ENCODE measurements around the gene RAB3A. TPM values are rescaled to one million over a fixed set of nuclear protein-coding genes. Genes with fewer than 3 reads are reported as not detected.

Gene RAB3A
- total RNA-seq, 2 donors from 2014 or later = 1.8 to 1.9 TPM

DNA sequence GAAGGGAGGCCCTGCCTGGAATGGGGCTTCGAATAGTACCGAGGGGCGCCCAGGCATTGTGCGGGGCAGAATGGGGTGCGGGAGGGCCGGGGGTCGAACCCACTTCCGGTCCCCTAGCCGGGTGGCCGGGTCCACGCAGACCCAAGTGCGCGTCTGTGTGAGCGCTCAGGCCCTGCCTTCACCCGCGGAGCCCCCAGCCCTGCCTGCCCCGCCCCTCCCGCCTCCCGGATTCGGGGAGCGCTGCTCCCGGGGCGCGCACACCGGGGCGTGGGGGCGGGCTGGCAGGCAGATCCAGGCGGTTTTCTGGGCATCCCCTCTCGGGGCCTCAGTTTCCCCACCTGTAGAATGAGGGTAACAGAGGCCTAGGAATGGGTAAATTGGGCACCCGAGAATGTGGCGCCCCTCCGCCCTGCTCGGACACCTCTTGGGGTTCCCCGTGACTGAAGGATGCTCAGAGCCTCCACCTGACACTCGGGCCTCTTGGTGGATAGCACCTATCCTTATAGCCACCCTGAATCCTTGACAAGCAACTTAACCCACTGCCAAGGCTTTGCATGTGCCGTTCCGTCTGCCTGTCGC lies 50.2 kb downstream of the RAB3A start:
- peaks cover 0 to 1% of the 10 kb centered on the region in 2 donors for H3K36me3 Mint-ChIP-seq (ENCODE audit: insufficient read depth in 2 of 2)
- H3K4me3 Mint-ChIP-seq = peak overlapping the region; percentile 81 to 90
- H3K27ac Mint-ChIP-seq = peak overlapping the region; percentile 40
- no peak for ATAC-seq (replicated peaks in 1 of 2)
- peak; percentile 41 for DNase-seq
- no peaks in the 10 kb centered on the region for H3K9me3 Mint-ChIP-seq
- no peaks in the 10 kb centered on the region for H3K27me3 Mint-ChIP-seq (ENCODE audit: low read depth)
- peaks cover 31% of the 10 kb centered on the region for H3K4me1 Mint-ChIP-seq (ENCODE audit: low read depth)

DNA sequence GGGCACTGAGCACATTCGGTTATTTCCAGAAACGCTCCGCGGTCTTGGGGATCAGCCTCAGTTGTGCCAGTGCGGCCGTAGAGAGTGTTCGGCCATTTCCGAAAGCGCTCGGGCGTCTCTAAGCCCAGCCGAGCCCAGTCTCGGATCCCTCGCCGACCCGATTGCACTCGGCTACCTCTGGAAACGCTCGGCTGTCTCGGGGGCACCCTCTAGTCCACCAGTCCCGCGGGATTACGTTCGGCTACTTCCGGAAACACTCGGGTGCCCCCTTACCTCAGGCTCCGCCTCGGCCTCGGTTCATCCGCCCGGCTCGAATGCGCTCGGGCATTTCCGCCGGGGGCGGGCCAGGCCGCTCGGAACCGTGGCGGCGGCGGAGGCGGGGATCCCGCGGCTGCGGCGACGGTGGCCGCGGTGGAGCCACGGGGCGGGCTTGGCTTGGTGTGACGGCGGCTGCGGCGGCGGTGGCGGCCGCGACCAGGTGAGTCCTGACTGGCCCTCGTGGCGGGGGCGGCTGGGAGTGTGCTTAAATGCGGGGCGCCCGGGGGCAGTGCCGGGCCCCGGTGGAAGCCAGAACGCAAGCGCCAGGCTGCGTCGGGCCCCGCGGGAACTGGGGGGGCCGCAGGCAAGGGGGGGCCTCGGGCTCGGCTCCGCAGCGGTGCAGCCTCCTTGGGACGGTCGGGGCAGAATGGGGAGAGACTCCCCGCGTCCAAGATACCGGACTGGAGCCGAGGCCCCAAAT lies 50.9 kb downstream of the RAB3A start, which contains the start of gene PIK3R2:
Gene PIK3R2 (plus strand): TSS at position 347 of the 739 bp plus-strand sequence. CDS start 2,717 bp downstream, outside the sequence.
- no peaks in the 10 kb centered on the region for H3K9me3 Mint-ChIP-seq
- no peaks in the 10 kb centered on the region for H3K27me3 Mint-ChIP-seq (ENCODE audit: low read depth)
- H3K4me1 Mint-ChIP-seq (ENCODE audit: low read depth) = peaks cover 31% of the 10 kb centered on the region
- DNase-seq (peak; percentile 100), ATAC-seq (replicated peaks in 1 of 2) (peak; percentile 90 to 91)
- H3K36me3 Mint-ChIP-seq (ENCODE audit: insufficient read depth in 2 of 2) = peaks cover 0 to 1% of the 10 kb centered on the region in 2 donors
- peak within 1 kb of the TSS; percentile 81 to 90 for H3K4me3 Mint-ChIP-seq
- peak within 1 kb of the TSS; percentile 64 for H3K27ac Mint-ChIP-seq

DNA sequence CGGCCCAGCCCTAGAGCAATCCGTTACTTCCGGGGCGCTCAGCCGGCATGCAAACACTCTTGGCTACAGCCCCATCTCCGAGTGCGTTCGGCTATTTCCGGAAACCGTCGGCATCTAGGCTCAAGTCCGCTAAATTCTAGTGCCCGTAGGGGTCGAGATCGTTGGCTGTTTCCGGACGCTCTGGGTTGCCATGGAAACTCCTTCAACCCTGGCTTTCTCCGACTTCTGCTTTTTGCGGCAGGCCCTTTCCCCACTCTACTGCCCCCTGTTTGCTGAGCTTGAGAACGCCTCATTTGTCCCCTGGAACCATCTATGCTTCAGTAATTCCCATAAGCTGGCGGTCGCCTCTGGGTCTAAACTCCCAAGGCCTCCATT lies 51.4 kb downstream of the RAB3A start:
- no peaks in the 10 kb centered on the region for H3K9me3 Mint-ChIP-seq
- H3K27me3 Mint-ChIP-seq (ENCODE audit: low read depth) = no peaks in the 10 kb centered on the region
- peak overlapping the region; percentile 64 for H3K27ac Mint-ChIP-seq
- ATAC-seq (replicated peaks in 1 of 2) = peak; percentile 75
- peak; percentile 98 to 99 for DNase-seq
- peaks cover 31% of the 10 kb centered on the region for H3K4me1 Mint-ChIP-seq (ENCODE audit: low read depth)
- peak overlapping the region; percentile 73 to 79 for H3K4me3 Mint-ChIP-seq
- peaks cover 0 to 1% of the 10 kb centered on the region in 2 donors for H3K36me3 Mint-ChIP-seq (ENCODE audit: insufficient read depth in 2 of 2)

DNA sequence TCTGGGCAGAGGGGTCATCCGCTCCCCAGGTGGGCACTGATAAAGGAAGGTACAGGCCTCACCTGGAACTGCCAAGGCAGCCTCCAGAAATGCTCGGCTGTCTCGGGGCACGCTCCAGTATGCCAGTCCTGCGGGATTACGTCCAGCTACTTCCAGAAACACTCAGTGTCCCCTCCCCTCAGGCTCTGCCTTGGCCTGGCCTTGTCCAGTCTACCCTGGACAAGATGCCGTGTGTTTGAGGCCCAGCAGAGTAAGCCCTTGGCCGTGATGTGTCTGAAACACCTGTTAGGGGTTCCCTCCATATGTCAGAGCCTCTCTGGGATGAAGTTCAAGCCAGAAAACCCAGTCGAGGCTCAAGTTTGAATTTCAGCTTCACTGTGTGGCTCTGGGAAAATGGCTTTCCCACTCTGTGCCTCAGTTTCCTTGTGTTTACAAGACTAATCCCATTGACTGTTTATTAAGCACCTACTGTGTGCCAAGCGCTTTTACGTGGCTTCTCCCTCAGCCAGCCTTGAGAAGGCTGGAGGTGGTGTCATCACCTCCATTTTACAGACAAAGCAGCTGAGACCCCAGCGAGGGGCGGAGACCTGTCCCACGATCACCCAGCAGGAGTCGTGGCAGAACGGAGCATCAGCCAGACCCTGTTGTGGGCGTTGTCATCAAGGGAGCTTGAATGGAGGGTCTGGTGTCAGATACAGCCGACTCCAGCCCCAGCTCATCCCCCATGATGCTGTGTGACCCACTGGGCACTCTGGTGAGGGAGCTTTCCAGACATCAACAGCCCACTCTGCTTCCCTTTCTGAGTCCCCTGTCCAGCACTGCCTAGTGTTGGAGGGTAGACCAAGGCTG lies 52.8 kb downstream of the RAB3A start:
- H3K27me3 Mint-ChIP-seq (ENCODE audit: low read depth) = no peaks in the 10 kb centered on the region
- H3K4me3 Mint-ChIP-seq = peak overlapping the region; percentile 73 to 79
- ATAC-seq (replicated peaks in 1 of 2) (no peak), DNase-seq (no peak)
- peak overlapping the region; percentile 64 for H3K27ac Mint-ChIP-seq
- peaks cover 0 to 4% of the 10 kb centered on the region in 2 donors for H3K36me3 Mint-ChIP-seq (ENCODE audit: insufficient read depth in 2 of 2)
- no peaks in the 10 kb centered on the region for H3K9me3 Mint-ChIP-seq
- H3K4me1 Mint-ChIP-seq (ENCODE audit: low read depth) = peaks cover 24% of the 10 kb centered on the region

DNA sequence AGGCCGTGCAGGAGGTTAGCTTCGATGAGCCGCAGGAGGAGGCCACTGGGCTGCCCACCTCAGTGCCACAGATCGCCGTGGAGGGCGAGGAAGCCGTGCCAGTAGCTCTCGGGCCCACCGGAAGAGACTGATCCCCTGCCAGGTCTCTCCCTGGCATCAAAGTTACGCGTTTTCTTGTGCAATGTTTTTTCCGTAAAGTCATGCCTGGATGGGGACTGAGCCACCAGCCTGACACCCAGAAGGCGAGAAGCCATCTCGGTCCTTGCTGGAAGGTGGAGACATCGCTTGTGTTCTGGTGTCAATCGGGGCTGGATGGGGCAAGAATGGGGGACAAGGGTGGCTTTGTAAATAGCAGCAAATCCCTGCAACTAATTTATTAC lies 54.3 kb downstream of the RAB3A start:
- peaks cover 3 to 8% of the 10 kb centered on the region in 2 donors for H3K36me3 Mint-ChIP-seq (ENCODE audit: insufficient read depth in 2 of 2)
- H3K9me3 Mint-ChIP-seq = no peaks in the 10 kb centered on the region
- no peak overlapping the region for H3K27ac Mint-ChIP-seq
- no peak for DNase-seq
- no peaks in the 10 kb centered on the region for H3K27me3 Mint-ChIP-seq (ENCODE audit: low read depth)
- H3K4me3 Mint-ChIP-seq = no peak overlapping the region
- no peak for ATAC-seq (replicated peaks in 1 of 2)
- peaks cover 23% of the 10 kb centered on the region for H3K4me1 Mint-ChIP-seq (ENCODE audit: low read depth)

DNA sequence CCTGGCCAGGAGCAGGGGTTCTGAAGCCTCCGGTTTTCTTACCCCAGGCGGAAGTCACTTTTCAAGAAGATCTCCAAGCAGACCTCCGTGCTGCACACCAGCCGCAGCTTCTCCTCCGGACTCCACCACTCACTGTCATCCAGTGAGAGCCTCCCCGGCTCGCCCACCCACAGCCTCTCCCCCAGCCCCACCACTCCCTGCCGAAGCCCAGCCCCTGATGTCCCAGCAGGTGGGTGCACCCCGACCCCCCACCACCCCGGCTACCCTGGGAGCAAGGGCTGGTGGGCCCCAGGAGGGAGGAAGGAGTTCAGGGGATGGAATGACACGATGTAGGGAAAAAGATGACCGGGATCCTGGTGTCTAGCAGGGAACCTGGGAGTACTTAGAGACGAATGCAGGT lies 56.4 kb downstream of the RAB3A start:
- no peaks in the 10 kb centered on the region for H3K27me3 Mint-ChIP-seq (ENCODE audit: low read depth)
- DNase-seq = no peak
- peaks cover 13% of the 10 kb centered on the region for H3K4me1 Mint-ChIP-seq (ENCODE audit: low read depth)
- no peak overlapping the region for H3K27ac Mint-ChIP-seq
- no peak for ATAC-seq (replicated peaks in 1 of 2)
- H3K9me3 Mint-ChIP-seq = no peaks in the 10 kb centered on the region
- H3K36me3 Mint-ChIP-seq (ENCODE audit: insufficient read depth in 2 of 2) = peaks cover 5 to 12% of the 10 kb centered on the region in 2 donors
- H3K4me3 Mint-ChIP-seq = no peak overlapping the region

Other genes starting within 250 kb of the RAB3A start
- 1 to 10 TPM in 1 of 2 donors, under 1 TPM in 1; 0.69 to 1.2 TPM for gene KCNN1, start 236.9 kb downstream of the RAB3A start, total RNA-seq
- gene ARRDC2, start 195.9 kb downstream of the RAB3A start, total RNA-seq = 10 to 100 TPM; 41.4 to 47.9 TPM
- gene IL12RB1, start 117.1 kb downstream of the RAB3A start, total RNA-seq = 10 to 100 TPM; 13.4 to 20.4 TPM
- 10 to 100 TPM; 22.4 to 23.2 TPM for gene MAST3, start 106.3 kb downstream of the RAB3A start, total RNA-seq
- 10 to 100 TPM; 13.3 to 15.4 TPM for gene PIK3R2, start 50.9 kb downstream of the RAB3A start, total RNA-seq
- gene IFI30, start 30.2 kb downstream of the RAB3A start, total RNA-seq = 10 to 100 TPM; 10.2 to 11.4 TPM
- gene MPV17L2, start 10.8 kb downstream of the RAB3A start, total RNA-seq = 10 to 100 TPM in 1 of 2 donors, 1 to 10 TPM in 1; 9.8 to 10.1 TPM
- under 1 TPM in 1 of 2 donors, not detected in 1; 0.10 TPM for gene PDE4C, start 22.4 kb upstream of the RAB3A start, total RNA-seq
- gene IQCN, start 70.4 kb upstream of the RAB3A start, total RNA-seq = 1 to 10 TPM; 2.2 to 2.8 TPM
- gene JUND, start 77.6 kb upstream of the RAB3A start, total RNA-seq = 100 to 1,000 TPM; 197 to 235 TPM
- 100 to 1,000 TPM; 178 to 250 TPM for gene LSM4, start 119.0 kb upstream of the RAB3A start, total RNA-seq
- 10 to 100 TPM; 55.5 to 58.0 TPM for gene PGPEP1, start 136.6 kb upstream of the RAB3A start, total RNA-seq
- under 1 TPM in 1 of 2 donors, not detected in 1; 0.60 TPM for gene GDF15, start 182.1 kb upstream of the RAB3A start, total RNA-seq
- not detected for gene LRRC25, start 193.6 kb upstream of the RAB3A start, total RNA-seq
- gene SSBP4, start 215.4 kb upstream of the RAB3A start, total RNA-seq = 10 to 100 TPM; 46.8 to 48.1 TPM
- gene ISYNA1, start 234.1 kb upstream of the RAB3A start, total RNA-seq = 10 to 100 TPM; 20.5 to 24.8 TPM